Testis (tissue), 2 donors: Measurements from ENCODE around the gene CLCF1.

Experiments
- CTCF ChIP-seq, 3 experiments: fragments of 450-650 bp in 2 of 3; fragments of 200-600 bp in 1 of 3; sonication (generic) in 1 of 3; IDR thresholded peaks; one replicate each; pipeline ENCODE4 v1.5.1; 2016 to 2019; ENCODE audit warnings: antibody characterized with exemption in 3 of 3, mild to moderate bottlenecking in 2 of 3, moderate library complexity in 1 of 3
- POLR2A ChIP-seq: fragments of 450-650 bp; IDR thresholded peaks from one replicate; pipeline ENCODE4 v1.6.1; 2017; ENCODE audit warnings: antibody characterized with exemption, mild to moderate bottlenecking, moderate library complexity

- no peak for TF ChIP-seq POLR2A
- TF ChIP-seq CTCF (IDR thresholded peaks at IDR 0.05), result no peak
Observed at GRCh38 chr11:67406420-67406968, 33.1 kb upstream of the CLCF1 start.
